ENCODE data around the gene ARMC2. TPM values are rescaled to one million over a fixed set of nuclear protein-coding genes. Genes with fewer than 3 reads are reported as not detected.

Gene ARMC2
- total and polyA plus RNA-seq, 7 donors, result 0.56 to 3.7 (median 2.0) TPM

GRCh38 chr6:108996208-108996607 is 148.0 kb downstream of the ARMC2 start:
- WGBS, 3 donors, result 23 to 58% (median 35%) methylated on average over 1 of the region's 1 CpG
- H3K36me3 ChIP-seq (ENCODE audit: insufficient read depth in 1 of 2, low read depth in 1 of 2), result peaks cover 6 to 87% of the 10 kb centered on the region in 2 donors
- TF ChIP-seq, protein P1, sequence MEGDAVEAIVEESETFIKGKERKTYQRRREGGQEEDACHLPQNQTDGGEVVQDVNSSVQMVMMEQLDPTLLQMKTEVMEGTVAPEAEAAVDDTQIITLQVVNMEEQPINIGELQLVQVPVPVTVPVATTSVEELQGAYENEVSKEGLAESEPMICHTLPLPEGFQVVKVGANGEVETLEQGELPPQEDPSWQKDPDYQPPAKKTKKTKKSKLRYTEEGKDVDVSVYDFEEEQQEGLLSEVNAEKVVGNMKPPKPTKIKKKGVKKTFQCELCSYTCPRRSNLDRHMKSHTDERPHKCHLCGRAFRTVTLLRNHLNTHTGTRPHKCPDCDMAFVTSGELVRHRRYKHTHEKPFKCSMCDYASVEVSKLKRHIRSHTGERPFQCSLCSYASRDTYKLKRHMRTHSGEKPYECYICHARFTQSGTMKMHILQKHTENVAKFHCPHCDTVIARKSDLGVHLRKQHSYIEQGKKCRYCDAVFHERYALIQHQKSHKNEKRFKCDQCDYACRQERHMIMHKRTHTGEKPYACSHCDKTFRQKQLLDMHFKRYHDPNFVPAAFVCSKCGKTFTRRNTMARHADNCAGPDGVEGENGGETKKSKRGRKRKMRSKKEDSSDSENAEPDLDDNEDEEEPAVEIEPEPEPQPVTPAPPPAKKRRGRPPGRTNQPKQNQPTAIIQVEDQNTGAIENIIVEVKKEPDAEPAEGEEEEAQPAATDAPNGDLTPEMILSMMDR (IDR thresholded peaks at IDR 0.05), result no peak
- peaks cover 62% of the 10 kb centered on the region for H3K4me1 ChIP-seq
- intact Hi-C loops (cut with DNase I), result no loop called here
- DNase-seq (no peak), ATAC-seq (peak in 3 of 4 donors; percentile 43 to 65 (median 59))
- H3K27ac ChIP-seq, result peak overlapping the region; percentile 67
- no peaks in the 10 kb centered on the region for H3K9me3 ChIP-seq
- no peaks in the 10 kb centered on the region for H3K27me3 ChIP-seq (ENCODE audit: insufficient read depth in 3 of 3, low read length in 2 of 3)
- H3K4me3 ChIP-seq, result no peak overlapping the region

- 52 to 61% (median 57%) methylated on average over 3 of the region's 3 CpGs for WGBS, 3 donors
- Histone ChIP-seq H3K36me3 (ENCODE audit: insufficient read depth in 1 of 2, low read depth in 1 of 2) (peaks cover 3 to 67% of the 10 kb centered on the region in 2 donors), H3K4me3 (no peak overlapping the region), H3K27ac (peak overlapping the region; percentile 67), H3K4me1 (peaks cover 83% of the 10 kb centered on the region), H3K27me3 (ENCODE audit: insufficient read depth in 3 of 3, low read length in 2 of 3) (no peaks in the 10 kb centered on the region), H3K9me3 (no peaks in the 10 kb centered on the region)
- ATAC-seq (no peak), DNase-seq (no peak)
- TF ChIP-seq, protein P1 (IDR thresholded peaks at IDR 0.05), result no peak
- intact Hi-C loops (cut with DNase I), result no loop called here
Measured at GRCh38 chr6:108998485-108998884, 150.3 kb downstream of the ARMC2 start.

- H3K36me3 ChIP-seq (ENCODE audit: insufficient read depth in 1 of 2, low read depth in 1 of 2), result peaks cover 3 to 57% of the 10 kb centered on the region in 2 donors
- DNase-seq (no peak), ATAC-seq (no peak)
- no peaks in the 10 kb centered on the region for H3K27me3 ChIP-seq (ENCODE audit: insufficient read depth in 3 of 3, low read length in 2 of 3)
- H3K27ac ChIP-seq, result peak overlapping the region; percentile 97
- H3K4me3 ChIP-seq, result no peak overlapping the region
- intact Hi-C loops (cut with DNase I), result no loop called here
- peaks cover 84% of the 10 kb centered on the region for H3K4me1 ChIP-seq
- 50 to 67% (median 55%) methylated on average over 5 of the region's 5 CpGs for WGBS, 3 donors
- H3K9me3 ChIP-seq, result no peaks in the 10 kb centered on the region
- TF ChIP-seq, protein P1 (IDR thresholded peaks at IDR 0.05), result no peak
Measured at GRCh38 chr6:108999428-108999827, 151.2 kb downstream of the ARMC2 start.

DNA sequence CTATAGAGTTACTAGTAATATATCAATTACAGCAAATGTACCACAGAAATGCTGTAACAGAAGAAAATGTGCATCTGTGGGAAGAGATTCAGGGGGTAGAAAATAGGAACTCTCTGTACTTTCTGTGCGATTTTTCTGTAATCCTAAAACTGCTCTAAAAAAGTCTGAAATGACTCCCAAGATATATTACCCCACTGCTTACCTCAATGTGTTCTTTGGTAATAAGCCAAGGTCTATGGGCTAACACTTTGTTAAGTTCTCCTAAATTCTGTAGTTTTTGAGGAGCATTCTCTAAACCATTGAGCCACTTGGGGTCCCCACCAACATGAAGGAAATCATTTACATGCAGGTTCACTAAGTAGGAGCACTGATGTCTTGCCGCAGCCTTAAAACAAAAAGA is 152.1 kb downstream of the ARMC2 start:
- TF ChIP-seq, protein P1 (IDR thresholded peaks at IDR 0.05), result no peak
- WGBS, 3 donors, result 70 to 84% (median 73%) methylated on average over 2 of the region's 2 CpGs
- no peak overlapping the region for H3K4me3 ChIP-seq
- H3K27me3 ChIP-seq (ENCODE audit: insufficient read depth in 3 of 3, low read length in 2 of 3), result no peaks in the 10 kb centered on the region
- no peaks in the 10 kb centered on the region for H3K9me3 ChIP-seq
- intact Hi-C loops (cut with DNase I), result loop anchor here in 1 of 2 donors (5.0 kb wide), 1 partner anchor 33 kb away; no protein-coding TSS in a partner anchor
- peaks cover 3 to 49% of the 10 kb centered on the region in 2 donors for H3K36me3 ChIP-seq (ENCODE audit: insufficient read depth in 1 of 2, low read depth in 1 of 2)
- H3K4me1 ChIP-seq, result peaks cover 87% of the 10 kb centered on the region
- peak overlapping the region; percentile 97 for H3K27ac ChIP-seq
- ATAC-seq (no peak), DNase-seq (no peak)
